GM18519 (cell line): ENCODE data around the gene FBXL17.

Experiments used
- ATAC-seq: cut with Tn5 transposase; IDR thresholded peaks from one replicate; pipeline ENCODE4 v1.9.1; 2021; ENCODE audit warnings: mild to moderate bottlenecking, moderate library complexity; ENCODE audit not compliant: unreplicated experiment, low FRiP score

Gene FBXL17

GRCh38 chr5:108375768-108376167, 6.1 kb downstream of the FBXL17 start:
- no peak for ATAC-seq

DNA sequence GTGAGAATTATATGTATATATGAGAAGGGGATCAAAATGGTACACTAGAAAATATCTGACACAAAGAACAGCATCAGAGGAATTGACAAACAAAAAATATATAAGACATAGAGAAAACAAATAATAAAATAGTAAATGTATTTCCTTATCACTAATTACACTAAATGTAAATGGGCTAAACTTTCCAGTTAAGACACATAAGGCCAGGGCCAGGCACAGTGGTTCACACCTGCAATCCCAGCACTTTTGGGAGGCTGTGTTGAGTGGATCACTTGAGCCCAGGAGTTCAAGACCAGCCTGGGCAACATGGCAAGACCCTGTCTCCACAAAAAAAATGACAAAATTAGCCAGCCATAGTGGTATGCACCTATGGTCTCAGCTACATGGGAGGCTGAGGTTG, 8.5 kb downstream of the FBXL17 start:
- no peak for ATAC-seq

GRCh38 chr5:108372369-108372768, 9.5 kb downstream of the FBXL17 start:
- no peak for ATAC-seq

DNA sequence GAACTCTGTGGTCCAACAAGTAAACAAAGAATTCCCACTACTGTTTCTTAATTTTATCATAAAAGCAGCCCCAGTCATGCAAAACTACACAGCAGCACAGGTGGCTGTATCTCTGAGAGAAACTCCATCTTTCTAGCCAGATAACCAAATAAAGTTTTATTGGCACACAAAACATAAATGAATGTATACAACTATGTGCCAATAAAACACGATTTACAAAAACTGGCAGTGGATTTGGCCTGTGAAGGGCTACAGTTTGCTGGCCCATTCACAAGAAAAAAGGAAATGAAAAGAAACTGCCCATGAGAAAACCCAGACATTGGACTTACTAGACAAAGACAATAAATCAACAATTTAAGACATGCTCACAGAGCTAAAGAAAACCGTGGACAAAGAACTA, 10.6 kb downstream of the FBXL17 start:
- ATAC-seq: no peak

GRCh38 chr5:108369167-108369566, 12.7 kb downstream of the FBXL17 start:
- no peak for ATAC-seq

DNA sequence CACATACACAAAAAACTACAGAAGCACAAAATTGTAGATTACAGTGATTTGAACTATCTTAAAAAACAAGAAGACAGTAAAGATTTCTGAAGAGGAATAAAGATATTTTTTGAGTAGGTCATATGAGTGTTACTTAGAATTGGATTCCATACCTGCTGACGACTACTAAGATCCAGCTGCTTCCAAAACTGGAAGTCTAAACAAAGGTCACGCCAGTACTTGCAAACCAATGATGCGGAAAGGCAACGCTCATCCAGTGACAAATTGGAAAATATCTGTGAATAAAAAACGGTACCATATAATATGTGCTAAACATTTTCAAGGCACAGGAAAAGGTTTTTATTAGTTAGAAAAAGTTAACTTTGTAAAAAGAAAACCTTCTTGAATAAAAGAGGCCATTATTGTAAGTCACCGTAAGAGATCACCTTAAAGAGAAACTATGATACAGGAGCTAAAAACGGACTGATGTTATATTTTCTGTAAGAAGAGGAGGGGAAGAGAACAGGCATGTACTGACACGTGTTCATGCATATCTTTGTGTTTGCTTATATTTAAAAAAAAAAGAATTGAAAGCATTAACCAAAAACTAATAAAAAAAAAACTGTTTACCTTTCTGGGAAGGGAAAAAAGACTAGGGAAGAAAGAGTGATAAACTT, 14.1 kb downstream of the FBXL17 start:
- ATAC-seq: no peak

DNA sequence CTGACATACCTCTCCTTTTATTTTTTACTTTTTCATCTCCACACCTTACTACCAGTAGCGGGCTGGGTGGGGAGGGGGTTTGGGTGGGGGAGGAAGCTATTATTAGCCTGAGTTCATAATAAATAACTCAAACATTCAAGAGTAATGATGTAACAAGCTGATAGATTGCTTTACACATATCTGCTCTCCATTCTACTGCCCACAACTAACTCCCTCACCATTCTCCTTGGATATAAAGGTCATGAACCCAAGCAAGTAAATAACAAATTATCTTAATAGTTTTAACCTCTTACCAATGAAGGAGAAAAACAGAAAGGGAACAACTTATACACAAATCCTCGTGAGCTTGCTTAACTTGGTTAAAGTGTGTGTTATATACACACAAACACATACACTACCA, 15.4 kb downstream of the FBXL17 start:
- no peak for ATAC-seq

GRCh38 chr5:108361771-108362170, 20.1 kb downstream of the FBXL17 start:
- ATAC-seq: no peak

GRCh38 chr5:108361239-108361638, 20.7 kb downstream of the FBXL17 start:
- ATAC-seq: no peak

DNA sequence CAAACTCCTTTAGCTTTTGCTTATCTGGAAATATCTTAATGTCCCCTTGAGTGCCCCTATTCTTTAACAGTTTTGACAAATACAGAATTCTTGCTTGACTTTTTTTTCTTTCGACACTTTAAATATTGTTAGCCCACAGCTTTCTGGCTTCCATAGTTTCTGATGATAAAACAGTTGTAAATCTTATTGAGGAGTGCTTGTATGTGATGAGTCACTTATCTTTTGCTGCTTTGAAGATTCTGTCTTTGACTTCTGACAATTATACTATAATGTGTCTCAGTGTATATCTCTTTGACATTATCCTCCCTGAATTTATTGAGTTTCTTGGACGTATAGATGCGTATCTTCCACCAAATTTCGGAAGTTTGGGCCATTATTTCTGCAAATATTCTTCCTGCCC, 21.6 kb downstream of the FBXL17 start:
- ATAC-seq: no peak

DNA sequence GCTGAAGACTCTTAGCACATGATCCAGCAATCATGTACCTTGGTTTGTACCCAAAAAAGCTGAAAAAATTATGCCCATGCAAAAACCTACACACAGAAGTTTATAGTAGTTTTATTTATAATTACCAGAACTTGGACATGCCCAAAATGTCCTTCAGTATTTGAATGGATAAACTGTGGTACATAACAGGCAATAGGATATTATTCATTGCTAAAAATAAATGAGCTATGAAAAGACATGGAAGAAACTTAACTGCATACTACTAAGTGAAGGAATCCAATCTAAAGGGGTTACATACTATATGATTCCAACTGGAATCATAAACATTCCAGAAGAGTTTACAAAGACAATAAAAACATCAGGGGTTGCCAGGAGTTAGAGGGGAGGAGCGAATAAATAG, 25.6 kb downstream of the FBXL17 start:
- no peak for ATAC-seq

DNA sequence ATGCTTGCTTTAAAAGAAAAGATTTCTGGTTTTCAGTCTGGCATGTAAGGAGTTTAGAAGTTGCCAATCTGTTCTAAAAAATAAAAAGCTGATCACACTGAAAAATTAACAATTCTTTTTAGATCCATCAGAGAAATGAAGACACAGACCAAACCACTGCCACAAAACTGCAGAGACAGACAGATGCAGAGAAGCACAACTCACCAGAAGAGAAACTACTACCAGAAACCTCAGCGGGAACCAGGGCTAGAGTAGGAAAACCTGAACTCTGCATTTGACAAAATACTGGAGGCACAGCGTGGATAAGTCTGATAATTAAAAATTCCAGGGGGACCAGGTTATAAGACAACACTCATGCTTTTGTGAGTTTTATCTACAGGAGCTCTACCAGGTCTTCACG, 28.8 kb downstream of the FBXL17 start:
- no peak for ATAC-seq

DNA sequence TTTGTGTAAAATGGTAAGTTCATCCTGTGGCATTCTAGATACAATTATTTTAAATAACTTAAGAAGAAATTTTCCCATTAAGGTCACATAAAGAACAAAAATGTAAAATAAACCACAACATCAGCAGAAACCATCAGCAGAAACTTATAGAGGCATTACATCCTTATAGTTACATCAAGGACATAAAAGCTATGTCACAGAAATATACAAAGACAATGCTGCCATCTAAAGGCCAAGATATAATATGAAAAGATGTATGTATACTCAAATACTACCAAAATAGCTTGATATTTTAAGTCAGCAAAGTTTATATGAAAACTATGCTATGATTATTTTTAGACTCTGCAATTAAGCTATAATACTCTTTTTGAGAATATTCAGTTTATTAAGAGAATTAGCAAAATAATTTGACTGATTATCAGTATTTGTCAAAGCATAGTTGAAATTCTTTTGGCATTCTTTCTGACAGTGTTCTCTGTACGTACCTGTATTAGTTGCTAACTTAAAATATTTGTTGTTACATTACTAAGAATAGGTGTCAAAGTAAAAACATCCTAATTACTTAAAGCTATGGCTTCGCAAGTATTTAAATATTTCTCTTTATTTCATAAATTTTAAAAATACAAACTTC, 36.2 kb downstream of the FBXL17 start:
- peak; percentile 95 for ATAC-seq

DNA sequence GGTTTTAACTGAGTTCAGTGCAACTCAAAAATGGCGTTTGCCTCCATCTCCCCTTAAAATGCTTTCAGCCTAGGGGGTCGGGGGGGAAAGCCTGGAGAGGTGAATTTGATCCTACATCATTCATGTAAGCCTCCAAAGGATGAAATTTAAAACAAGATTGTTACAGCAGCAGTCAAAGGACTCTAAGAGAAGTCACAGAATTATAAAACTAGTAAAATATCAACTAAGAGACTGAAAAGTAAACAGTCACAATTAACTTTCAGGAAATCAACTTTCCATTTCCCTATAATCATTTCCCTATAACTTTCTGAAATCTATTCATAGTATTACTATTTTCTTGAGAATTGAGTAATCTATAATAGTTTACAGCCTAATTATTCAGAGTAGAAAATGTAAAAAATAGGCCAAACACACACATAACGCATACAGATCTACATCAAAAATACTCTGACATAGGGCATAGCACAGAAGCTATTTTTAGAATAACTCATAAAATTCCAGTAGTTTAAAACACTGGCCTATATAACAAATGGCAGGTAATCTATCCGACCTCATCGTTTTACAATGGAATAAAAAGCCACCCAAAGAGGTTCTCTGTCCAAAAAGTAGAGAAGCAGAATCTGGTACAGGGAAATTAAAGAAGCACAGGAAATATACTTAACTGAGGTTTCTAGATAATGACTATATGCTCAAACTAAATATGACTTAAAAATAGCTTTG, 37.6 kb downstream of the FBXL17 start:
- no peak for ATAC-seq

- no peak for ATAC-seq
Measured at GRCh38 chr5:108341866-108342265, 40.0 kb downstream of the FBXL17 start.

DNA sequence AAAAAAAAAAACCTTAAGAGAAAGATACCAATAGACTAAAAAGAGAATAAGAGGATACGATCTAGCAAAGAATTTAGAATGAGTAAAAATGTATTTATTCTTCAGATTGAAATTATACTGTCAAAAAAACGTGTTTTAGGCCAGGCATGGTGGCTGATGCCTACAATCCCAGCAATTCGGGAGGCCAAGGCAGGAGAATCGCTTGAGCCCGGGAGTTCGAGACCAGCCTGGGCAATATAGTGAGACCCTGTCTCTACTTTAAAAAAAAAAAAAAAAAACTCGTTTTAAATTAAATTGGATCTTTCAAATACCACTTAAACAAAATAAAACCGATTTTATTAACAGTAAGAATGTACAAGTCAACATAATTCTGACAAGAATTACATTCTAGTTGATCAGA, 41.8 kb downstream of the FBXL17 start:
- no peak for ATAC-seq

- no peak for ATAC-seq
Measured at GRCh38 chr5:108339220-108339619, 42.7 kb downstream of the FBXL17 start.

DNA sequence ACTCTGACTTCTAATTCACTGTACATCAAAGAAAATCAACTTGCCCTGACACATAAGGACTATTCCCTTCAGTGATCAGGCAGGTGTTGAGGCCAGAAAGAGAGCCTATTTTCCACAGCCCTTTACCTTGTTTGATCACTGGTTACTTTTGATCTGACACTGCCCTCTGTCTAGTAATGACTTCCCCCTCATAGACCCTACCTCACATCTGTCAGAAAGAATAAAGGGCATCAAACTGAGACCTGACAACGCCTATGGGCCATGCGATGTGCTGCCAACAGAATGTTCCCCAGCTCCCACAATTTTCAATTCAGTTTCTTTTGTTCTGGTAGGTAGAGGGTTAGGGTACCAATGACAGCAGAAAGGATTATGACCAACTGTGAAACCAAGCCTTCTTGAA, 47.7 kb downstream of the FBXL17 start:
- no peak for ATAC-seq

DNA sequence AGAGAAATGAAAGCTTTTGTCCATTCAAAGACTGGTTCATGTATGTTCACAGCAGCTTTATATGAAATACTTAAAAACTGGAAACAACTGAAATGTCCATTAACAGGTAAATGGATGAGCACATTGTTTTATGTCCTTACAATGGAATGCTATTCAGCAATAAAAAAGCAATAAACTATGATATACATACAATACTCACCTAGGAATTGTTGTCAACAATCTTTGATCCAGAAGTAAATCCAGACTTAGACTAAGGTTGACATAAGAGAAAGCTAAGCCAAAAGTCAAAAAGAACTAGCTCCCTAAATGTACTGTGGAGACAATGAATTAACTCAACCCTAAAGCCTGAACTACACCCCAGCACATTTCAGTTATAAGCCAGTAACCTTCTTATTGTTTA, 54.9 kb downstream of the FBXL17 start:
- ATAC-seq: no peak

GRCh38 chr5:108324886-108325285, 57.0 kb downstream of the FBXL17 start:
- ATAC-seq: no peak

DNA sequence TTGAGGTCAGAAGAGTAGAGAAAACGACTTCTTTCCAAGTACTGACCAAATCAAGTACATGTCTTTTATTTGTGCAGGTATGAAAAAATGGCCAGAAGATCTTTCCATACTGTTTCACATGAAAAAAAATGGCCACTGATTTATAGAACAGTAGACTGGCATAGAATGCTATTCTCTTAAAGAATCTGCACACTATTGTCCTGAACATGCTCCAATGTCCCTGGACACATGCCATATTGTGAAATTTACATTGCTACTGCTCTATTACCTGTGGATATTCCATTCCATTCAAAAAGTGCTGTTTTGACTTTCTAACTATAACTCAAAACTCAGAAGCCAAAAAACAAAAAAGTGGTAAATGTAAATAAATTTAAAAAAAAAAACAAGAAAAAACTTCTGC, 60.6 kb downstream of the FBXL17 start:
- no peak for ATAC-seq

GRCh38 chr5:108320231-108320630, 61.7 kb downstream of the FBXL17 start:
- no peak for ATAC-seq
